ENCODE results near the gene SGCD.

DNA sequence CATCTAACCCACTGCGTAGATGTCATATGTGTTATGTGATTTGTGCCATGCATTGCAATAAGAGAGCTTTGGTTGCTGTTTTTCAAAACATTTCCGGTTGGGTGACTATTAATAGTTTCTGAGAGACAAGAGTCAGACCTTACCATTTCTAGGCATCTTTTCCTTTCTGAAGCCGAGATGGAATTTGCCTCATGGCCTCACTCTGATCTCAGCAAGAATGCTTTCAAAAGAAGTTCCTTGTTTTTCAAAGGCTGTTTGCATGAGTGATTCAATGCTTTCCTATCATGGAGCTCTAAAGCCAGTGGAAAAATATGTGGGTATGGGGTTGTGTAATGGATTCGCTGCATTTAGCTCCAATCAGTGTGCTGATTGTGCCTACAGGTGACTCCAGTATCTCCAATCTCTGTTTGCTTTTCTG, 320.1 kb downstream of the SGCD start:
- TF ChIP-seq, protein P1, sequence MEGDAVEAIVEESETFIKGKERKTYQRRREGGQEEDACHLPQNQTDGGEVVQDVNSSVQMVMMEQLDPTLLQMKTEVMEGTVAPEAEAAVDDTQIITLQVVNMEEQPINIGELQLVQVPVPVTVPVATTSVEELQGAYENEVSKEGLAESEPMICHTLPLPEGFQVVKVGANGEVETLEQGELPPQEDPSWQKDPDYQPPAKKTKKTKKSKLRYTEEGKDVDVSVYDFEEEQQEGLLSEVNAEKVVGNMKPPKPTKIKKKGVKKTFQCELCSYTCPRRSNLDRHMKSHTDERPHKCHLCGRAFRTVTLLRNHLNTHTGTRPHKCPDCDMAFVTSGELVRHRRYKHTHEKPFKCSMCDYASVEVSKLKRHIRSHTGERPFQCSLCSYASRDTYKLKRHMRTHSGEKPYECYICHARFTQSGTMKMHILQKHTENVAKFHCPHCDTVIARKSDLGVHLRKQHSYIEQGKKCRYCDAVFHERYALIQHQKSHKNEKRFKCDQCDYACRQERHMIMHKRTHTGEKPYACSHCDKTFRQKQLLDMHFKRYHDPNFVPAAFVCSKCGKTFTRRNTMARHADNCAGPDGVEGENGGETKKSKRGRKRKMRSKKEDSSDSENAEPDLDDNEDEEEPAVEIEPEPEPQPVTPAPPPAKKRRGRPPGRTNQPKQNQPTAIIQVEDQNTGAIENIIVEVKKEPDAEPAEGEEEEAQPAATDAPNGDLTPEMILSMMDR (IDR thresholded peaks at IDR 0.05), result no peak
- TF ChIP-seq POLR2AphosphoS5 (IDR thresholded peaks at IDR 0.05), result peak in 1 of 2 donors; percentile 61
